ENCODE measurements around the gene CYP4F22. TPM values are rescaled to one million over a fixed set of nuclear protein-coding genes. Genes with fewer than 3 reads are reported as not detected.
"Not testable (repeated sequence)": the region's sequence is repeated elsewhere in the genome, so short reads cannot be mapped to it uniquely, and the experiment has no call there.

Gene CYP4F22
- total RNA-seq, 1 experiment from 2014 or later = not detected

DNA sequence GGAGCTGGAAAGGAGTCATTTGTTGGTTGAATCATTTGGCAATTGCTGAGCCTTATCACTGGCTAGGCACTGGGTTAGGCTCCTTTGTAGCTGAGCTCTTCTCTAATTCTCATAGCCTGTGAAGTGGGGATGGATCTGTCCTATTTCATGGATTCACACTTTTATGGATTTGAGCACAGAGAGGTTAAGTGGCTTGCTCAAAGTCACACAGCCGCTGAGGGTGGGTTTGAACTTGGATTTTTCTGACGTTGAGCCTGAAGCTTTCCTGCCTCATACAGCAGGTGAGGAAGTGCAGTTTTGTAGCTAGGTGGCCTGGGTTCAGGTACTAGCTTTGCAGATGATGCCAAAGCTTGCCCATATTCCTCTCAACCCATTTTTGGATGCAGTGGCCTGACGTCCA lies 19.4 kb downstream of the CYP4F22 start:
- no peaks in the 10 kb centered on the region for H3K4me1 ChIP-seq
- Mint-ChIP-seq H3K36me3 (ENCODE audit: insufficient read depth, unreplicated experiment) (no peaks in the 10 kb centered on the region), H3K4me1 (ENCODE audit: low read depth, unreplicated experiment) (no peaks in the 10 kb centered on the region), H3K4me3 (ENCODE audit: unreplicated experiment) (no peak overlapping the region), H3K27ac (ENCODE audit: unreplicated experiment) (no peak overlapping the region), H3K9me3 (ENCODE audit: unreplicated experiment) (no peaks in the 10 kb centered on the region), H3K27me3 (ENCODE audit: insufficient read depth, unreplicated experiment) (peaks cover 19% of the 10 kb centered on the region)
- CTCF ChIA-PET = interaction anchor here (0.5 kb wide), 1 partner anchor 436 kb away, joined by 4 read pairs; no protein-coding TSS in a partner anchor
- DNase-seq = no peak
- no peaks in the 10 kb centered on the region for H3K27me3 ChIP-seq (replicated peaks; ENCODE audit: control insufficient read depth, insufficient read depth, low read length)
- BruUV-seq (replicated peaks) = no TSS peak
- H3K4me3 ChIP-seq (ENCODE audit: low read depth, low read length) = no peak overlapping the region
- no peaks in the 10 kb centered on the region for H3K9me3 ChIP-seq
- H3K36me3 ChIP-seq (ENCODE audit: control insufficient read depth, insufficient read depth, low read length) = no peaks in the 10 kb centered on the region
- TF ChIP-seq, protein P1, sequence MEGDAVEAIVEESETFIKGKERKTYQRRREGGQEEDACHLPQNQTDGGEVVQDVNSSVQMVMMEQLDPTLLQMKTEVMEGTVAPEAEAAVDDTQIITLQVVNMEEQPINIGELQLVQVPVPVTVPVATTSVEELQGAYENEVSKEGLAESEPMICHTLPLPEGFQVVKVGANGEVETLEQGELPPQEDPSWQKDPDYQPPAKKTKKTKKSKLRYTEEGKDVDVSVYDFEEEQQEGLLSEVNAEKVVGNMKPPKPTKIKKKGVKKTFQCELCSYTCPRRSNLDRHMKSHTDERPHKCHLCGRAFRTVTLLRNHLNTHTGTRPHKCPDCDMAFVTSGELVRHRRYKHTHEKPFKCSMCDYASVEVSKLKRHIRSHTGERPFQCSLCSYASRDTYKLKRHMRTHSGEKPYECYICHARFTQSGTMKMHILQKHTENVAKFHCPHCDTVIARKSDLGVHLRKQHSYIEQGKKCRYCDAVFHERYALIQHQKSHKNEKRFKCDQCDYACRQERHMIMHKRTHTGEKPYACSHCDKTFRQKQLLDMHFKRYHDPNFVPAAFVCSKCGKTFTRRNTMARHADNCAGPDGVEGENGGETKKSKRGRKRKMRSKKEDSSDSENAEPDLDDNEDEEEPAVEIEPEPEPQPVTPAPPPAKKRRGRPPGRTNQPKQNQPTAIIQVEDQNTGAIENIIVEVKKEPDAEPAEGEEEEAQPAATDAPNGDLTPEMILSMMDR (IDR thresholded peaks at IDR 0.05; ENCODE audit: insufficient read depth in 1 of 2, low read depth in 1 of 2, low read length in 1 of 2, severe bottlenecking in 1 of 2, unreplicated experiment in 1 of 2) = no peak
- intact Hi-C loops (cut with micrococcal nuclease; ENCODE audit: unreplicated experiment) = no loop called here
- POLR2A ChIA-PET = no interaction called here

DNA sequence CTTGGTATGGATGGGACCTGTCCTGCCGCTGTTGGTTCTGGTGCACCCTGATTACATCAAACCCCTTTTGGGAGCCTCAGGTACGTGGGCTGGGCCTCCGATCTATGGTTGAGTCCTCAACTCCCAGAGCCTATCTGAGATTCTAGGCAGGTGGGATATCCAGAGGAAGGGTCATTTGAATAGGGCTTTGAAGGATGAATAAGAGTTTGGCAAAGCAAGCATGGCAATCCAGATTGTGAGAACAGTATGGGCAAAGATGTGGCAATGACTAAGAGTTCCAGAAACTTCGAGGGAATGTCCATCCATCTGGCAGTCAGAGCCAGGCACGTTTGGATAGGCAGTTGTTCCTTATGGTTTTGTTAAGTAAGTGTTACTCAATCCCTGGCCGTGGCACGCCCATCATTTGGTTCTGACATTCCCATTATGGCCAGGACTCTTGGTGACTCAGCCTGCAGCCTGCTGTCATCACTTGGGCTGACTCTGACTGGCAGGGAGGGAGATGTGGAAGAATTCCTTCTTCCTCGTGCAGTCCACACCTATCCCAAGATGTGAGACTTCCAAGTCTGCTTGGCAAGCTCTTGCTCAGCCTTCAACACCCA lies 21.5 kb downstream of the CYP4F22 start:
- Histone ChIP-seq H3K4me1 (no peaks in the 10 kb centered on the region), H3K36me3 (ENCODE audit: control insufficient read depth, insufficient read depth, low read length) (no peaks in the 10 kb centered on the region), H3K9me3 (no peaks in the 10 kb centered on the region), H3K27me3 (replicated peaks; ENCODE audit: control insufficient read depth, insufficient read depth, low read length) (no peaks in the 10 kb centered on the region), H3K4me3 (ENCODE audit: low read depth, low read length) (no peak overlapping the region)
- H3K36me3 Mint-ChIP-seq (ENCODE audit: insufficient read depth, unreplicated experiment) = no peaks in the 10 kb centered on the region
- peaks cover 11% of the 10 kb centered on the region for H3K27me3 Mint-ChIP-seq (ENCODE audit: insufficient read depth, unreplicated experiment)
- H3K4me3 Mint-ChIP-seq (ENCODE audit: unreplicated experiment) = no peak overlapping the region
- H3K27ac Mint-ChIP-seq (ENCODE audit: unreplicated experiment) = no peak overlapping the region
- no peaks in the 10 kb centered on the region for H3K4me1 Mint-ChIP-seq (ENCODE audit: low read depth, unreplicated experiment)
- CTCF ChIA-PET = no interaction called here
- DNase-seq = no peak
- no TSS peak for BruUV-seq (replicated peaks)
- intact Hi-C loops (cut with micrococcal nuclease; ENCODE audit: unreplicated experiment) = no loop called here
- H3K9me3 Mint-ChIP-seq (ENCODE audit: unreplicated experiment) = no peaks in the 10 kb centered on the region
- POLR2A ChIA-PET = no interaction called here
- TF ChIP-seq, protein P1 (IDR thresholded peaks at IDR 0.05; ENCODE audit: insufficient read depth in 1 of 2, low read depth in 1 of 2, low read length in 1 of 2, severe bottlenecking in 1 of 2, unreplicated experiment in 1 of 2) = no peak

DNA sequence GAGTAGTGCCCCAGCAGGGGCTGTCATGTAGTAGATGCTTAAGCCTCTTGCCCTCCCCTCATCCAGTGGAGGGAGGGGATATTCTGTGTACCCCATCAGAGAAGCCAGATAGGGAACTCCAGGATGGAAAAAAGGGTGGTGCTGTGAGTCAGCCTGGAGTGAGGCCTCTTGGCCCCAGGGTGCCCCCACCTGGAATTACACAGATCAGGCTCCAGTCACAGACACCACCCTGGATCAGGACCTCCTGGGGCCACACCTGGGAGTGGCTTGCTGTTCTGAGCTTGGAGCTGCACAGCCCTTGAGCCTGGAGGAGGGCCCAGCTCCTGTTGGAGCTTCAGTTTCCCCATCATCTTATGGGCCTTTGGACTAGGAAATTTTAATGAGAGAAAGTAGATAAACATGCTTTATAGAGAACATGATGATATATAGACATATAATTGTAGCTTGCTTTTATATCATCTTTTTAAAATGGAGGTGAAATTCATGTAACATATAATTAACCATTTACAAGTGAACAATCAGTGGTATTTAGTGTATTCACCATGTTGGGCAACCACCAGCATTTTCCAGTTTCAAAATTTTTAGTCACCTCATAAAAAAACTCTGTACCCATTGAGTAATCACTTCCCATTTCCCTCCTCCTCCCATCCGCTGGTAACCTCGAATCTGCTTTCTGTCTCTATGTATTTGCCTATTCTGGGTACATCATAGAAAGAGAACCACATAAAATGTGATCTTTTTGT lies 24.6 kb downstream of the CYP4F22 start:
- no peak for DNase-seq
- intact Hi-C loops (cut with micrococcal nuclease; ENCODE audit: unreplicated experiment) = no loop called here
- Mint-ChIP-seq H3K4me3 (ENCODE audit: unreplicated experiment) (no peak overlapping the region), H3K4me1 (ENCODE audit: low read depth, unreplicated experiment) (no peaks in the 10 kb centered on the region), H3K36me3 (ENCODE audit: insufficient read depth, unreplicated experiment) (no peaks in the 10 kb centered on the region), H3K9me3 (ENCODE audit: unreplicated experiment) (no peaks in the 10 kb centered on the region), H3K27ac (ENCODE audit: unreplicated experiment) (no peak overlapping the region), H3K27me3 (ENCODE audit: insufficient read depth, unreplicated experiment) (peaks cover 14% of the 10 kb centered on the region)
- no peaks in the 10 kb centered on the region for H3K4me1 ChIP-seq
- H3K9me3 ChIP-seq = no peaks in the 10 kb centered on the region
- ChIA-PET CTCF (interaction anchor here (0.9 kb wide), 1 partner anchor 113 kb away, joined by 4 read pairs; no protein-coding TSS in a partner anchor), POLR2A (no interaction called here)
- H3K4me3 ChIP-seq (ENCODE audit: low read depth, low read length) = no peak overlapping the region
- no TSS peak for BruUV-seq (replicated peaks)
- no peaks in the 10 kb centered on the region for H3K36me3 ChIP-seq (ENCODE audit: control insufficient read depth, insufficient read depth, low read length)
- no peaks in the 10 kb centered on the region for H3K27me3 ChIP-seq (replicated peaks; ENCODE audit: control insufficient read depth, insufficient read depth, low read length)
- TF ChIP-seq, protein P1 (IDR thresholded peaks at IDR 0.05; ENCODE audit: insufficient read depth in 1 of 2, low read depth in 1 of 2, low read length in 1 of 2, severe bottlenecking in 1 of 2, unreplicated experiment in 1 of 2) = no peak

DNA sequence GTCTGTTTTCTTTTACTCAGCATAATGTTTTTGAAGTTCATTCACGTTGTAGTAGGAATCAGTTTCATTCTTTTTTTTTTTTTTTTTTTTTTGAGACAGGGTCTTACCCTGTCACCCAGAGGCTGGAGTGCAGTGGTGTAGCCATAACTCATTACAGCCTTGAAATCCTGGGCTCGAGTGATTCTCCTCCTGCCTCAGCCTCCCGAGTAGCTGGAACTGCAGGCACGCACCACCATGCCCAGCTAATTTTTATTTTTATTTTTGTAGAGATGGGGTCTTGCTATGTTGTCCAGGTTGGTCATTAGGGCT lies 25.2 kb downstream of the CYP4F22 start:
- BruUV-seq (replicated peaks); H3K9me3 ChIP-seq; H3K4me3 ChIP-seq (ENCODE audit: low read depth, low read length); H3K4me3 Mint-ChIP-seq (ENCODE audit: unreplicated experiment); H3K9me3 Mint-ChIP-seq (ENCODE audit: unreplicated experiment); H3K27me3 ChIP-seq (replicated peaks; ENCODE audit: control insufficient read depth, insufficient read depth, low read length); POLR2A ChIA-PET; H3K27ac Mint-ChIP-seq (ENCODE audit: unreplicated experiment); H3K36me3 ChIP-seq (ENCODE audit: control insufficient read depth, insufficient read depth, low read length); H3K4me1 ChIP-seq; DNase-seq; H3K4me1 Mint-ChIP-seq (ENCODE audit: low read depth, unreplicated experiment); intact Hi-C loops (cut with micrococcal nuclease; ENCODE audit: unreplicated experiment); H3K36me3 Mint-ChIP-seq (ENCODE audit: insufficient read depth, unreplicated experiment): not testable (repeated sequence)
- CTCF ChIA-PET = interaction anchor here (0.9 kb wide), 1 partner anchor 114 kb away, joined by 4 read pairs; no protein-coding TSS in a partner anchor
- peaks cover 14% of the 10 kb centered on the region for H3K27me3 Mint-ChIP-seq (ENCODE audit: insufficient read depth, unreplicated experiment)
